GM21390 (cell line): ENCODE results near the gene LRIT2.

Source experiments
- ATAC-seq: cut with Tn5 transposase; IDR thresholded peaks from one replicate; pipeline ENCODE4 v1.9.1; 2021; ENCODE audit not compliant: unreplicated experiment

LRIT2 gene, protein sequence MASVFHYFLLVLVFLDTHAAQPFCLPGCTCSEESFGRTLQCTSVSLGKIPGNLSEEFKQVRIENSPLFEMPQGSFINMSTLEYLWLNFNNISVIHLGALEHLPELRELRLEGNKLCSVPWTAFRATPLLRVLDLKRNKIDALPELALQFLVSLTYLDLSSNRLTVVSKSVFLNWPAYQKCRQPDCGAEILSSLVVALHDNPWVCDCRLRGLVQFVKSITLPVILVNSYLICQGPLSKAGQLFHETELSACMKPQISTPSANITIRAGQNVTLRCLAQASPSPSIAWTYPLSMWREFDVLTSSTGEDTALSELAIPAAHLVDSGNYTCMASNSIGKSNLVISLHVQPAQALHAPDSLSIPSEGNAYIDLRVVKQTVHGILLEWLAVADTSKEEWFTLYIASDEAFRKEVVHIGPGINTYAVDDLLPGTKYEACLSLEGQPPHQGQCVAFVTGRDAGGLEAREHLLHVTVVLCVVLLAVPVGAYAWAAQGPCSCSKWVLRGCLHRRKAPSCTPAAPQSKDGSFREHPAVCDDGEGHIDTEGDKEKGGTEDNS

DNA sequence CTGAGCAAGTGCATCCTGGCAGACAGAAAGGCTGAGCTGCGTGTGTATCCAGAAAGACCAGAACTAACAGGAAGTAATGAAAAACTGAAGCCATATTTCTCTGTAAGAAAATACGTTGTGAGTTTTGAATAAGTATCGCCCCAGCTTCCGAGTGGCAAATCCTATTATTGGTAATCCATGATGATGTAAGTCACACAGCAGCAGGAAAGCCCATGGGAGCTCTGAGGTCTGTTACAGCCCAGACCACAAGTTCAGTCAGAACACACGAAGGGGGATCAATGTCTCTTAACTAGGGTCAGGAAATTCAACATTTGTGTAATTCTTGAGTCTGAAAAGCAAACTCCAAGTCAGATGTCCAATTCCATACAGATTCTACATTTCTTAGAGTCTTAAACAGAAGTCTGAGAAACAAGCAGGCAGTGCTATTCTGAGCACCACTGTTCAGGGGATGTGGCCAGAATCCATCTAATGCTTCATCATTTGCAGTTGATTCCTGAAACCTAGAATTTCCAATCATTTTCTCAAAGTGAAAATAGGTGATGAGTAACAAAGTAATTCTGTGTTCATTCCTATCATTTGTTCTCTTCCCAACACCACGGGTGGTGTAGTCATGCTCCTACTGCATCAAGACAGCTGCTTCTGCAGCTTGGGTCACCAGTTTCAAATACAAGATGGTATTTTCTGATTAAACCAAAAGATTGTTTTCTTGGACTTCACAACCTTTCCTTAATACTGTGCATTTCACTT, at the start of gene LRIT2:
Gene LRIT2 (minus strand): TSS at position 118 of the 747 bp plus-strand sequence. CDS start 24 bp downstream, at position 94.
- ATAC-seq: no peak

DNA sequence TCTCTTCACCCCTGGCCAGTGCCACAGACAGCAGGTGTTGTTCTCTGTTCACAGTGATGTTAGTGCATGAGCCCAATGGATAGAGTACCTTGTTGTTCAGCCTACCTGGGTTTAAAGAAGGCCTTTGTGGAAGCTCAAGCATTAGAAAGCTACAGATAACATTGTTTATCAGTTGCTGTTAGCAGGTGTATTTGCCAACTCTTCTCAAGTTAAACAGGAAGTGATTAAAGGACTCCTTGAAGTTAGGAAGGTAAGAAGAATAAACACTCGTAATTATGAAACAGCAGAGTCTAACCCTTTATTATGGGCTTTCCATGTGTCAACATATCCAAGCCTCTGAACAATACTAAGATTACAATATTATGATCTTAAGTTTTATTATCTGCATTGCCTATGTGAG, 45.4 kb upstream of the LRIT2 start:
- ATAC-seq: no peak

DNA sequence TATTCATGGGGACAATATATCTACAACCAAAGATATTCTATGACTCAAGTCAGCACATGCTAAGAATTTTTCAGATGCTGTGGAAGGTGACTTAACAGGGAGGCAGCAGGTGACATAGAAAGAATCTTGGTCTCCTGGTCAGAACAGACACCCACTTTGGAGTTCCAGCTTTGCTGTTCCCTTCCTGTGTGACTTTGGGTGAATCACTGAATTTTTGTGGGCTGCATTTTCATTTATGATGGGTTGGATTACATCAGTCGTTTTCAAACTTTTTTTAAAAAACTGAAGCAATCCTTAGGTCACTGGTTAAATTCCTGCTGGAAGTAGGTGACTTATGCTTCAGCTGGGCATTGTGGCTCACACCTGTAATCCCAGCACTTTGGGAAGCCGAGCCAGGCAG, 44.4 kb upstream of the LRIT2 start:
- no peak for ATAC-seq

DNA sequence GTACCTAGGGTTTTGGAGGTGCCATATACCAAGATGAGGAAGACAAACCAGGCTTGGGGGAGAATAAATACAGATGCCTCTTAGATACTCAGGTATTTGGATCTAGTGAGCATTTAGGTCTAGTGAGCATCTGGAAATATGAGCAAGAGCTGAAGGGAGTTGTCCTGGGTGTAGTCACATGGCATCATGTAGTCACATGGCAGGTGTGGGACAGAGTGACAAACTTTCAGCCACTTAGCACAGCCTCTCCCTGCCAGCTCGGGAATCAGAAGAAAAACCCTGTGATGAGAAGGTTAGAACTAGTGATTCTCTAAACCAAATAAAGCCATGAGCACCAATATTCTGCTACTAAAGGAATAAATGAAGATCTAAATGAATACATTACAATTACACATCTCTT, 43.8 kb upstream of the LRIT2 start:
- ATAC-seq: no peak

DNA sequence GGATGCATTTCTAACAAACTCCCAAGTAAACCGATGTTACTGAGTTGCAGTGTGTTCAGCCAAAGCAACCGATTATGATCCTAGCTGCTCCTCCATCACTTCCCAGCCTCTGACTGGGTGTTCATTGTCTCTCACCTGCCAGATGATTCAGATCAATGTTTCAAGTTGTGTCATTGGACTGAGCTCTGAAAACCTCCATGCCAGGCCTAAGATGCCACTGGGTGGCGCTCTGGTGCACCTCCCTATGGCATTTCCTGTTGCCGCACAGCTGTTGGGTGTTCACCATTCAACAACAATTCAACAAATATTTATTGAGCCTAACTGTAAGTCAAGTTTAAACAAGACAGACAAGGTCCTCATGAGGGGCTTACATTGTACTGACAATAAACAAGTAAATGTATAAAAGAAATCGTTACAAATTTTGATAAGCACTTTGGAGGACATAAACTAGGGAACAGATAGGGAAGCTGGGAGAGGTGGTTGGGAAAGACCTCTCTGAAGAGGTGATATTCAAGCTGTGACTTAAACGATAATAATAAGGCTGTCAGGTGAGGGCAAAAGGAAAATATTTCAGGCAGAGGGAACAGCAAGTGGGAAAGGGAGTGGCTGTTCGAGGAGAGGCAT, 42.3 kb upstream of the LRIT2 start:
- ATAC-seq: no peak

DNA sequence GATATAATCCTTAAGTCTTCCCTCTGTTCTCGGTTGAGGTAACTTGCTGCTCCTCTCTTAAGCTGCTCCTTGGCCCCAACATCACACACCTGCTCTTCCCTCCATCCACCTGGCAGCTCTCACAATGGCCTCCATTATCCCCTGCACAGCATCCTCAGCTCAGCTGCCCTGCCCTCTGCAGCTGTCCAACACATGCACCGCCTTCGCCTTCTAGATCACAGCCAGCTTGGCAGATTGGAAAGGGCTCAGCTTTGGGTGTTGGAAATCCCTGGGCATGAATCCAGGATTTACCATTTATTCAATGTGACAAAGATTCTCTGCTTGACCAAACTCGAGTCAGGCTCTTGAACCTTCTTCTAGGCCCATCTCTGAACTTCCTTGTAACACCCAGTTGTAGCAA, 40.1 kb upstream of the LRIT2 start:
- no peak for ATAC-seq

DNA sequence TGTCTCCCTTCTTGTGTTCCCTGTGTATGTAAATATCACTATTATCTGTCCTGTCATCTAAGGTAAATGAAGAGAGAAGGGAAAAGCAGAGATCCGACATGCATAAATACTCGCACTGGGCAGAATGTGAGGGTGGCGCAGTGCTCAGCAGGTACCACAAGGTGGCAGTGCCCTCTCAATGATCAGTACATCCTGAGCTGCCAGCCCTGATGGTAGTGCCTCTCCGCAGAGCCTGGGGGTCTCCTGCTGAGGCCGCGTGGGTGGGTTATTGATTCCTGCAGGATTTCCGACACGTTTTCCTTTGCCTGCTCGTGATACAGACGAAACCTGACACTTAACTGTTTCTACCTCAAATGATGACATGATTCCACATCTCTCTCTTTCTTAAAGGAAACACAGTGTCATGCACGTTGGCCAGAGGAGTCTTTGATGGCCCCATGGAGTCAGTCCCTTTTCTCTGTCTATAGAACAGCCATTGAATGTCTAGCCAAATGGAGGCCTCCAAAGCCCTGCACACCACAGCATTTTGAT, 39.3 kb upstream of the LRIT2 start:
- ATAC-seq: peak; percentile 98

DNA sequence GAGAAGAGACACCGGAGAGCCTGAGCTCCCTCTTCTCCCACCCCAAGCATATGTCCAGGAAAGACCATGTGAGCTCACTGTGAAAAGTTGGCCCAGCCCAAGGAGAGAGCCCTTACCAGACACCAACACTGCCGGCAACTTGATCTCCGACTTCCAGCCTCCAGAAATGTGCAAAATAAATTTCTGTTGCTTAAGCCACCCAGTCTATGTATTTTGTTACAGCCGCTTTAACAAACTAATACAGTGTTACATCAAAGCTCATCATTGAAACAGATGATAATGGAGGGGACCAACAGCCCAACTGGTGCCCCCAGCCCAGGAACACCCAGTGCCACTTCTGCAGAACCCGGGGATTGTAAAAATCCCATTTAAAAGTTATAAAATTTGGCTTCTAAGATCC, 38.4 kb upstream of the LRIT2 start:
- ATAC-seq: no peak

DNA sequence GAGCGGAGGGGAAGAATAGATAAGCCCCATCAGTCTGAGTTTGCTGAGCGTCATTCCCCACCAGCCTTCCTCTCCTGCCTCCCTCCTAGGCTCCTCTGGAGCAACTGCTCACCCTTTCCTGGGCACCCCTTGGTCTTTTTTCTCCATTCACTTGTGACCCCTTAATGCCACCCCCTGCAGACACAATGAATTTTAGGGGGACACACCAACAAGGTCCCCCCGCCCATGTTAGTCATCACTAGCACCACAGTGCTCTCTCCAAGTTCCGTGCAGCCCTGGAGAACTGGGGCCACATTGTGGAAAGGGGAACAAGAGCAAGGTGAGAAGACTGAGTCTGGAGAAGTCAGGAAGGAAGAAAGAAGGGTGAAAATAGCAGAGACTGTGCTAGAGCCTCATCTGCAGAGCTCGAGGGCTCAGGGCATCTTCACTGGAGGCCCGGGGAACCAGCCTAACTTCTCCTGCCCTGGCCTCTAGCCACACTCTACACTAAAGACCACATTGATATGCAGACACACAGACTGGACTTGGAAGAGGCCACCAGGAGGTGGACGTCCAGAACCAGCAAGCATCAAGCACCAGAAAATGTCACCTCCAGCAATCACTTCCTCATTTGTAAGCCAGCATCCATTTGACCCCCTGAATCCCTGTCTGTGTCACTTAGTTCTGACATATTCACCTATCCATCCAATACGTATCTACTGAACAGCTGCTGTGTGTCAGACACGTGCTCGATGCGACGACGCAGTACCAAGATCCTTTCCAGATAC, 37.0 kb upstream of the LRIT2 start:
- ATAC-seq: no peak

DNA sequence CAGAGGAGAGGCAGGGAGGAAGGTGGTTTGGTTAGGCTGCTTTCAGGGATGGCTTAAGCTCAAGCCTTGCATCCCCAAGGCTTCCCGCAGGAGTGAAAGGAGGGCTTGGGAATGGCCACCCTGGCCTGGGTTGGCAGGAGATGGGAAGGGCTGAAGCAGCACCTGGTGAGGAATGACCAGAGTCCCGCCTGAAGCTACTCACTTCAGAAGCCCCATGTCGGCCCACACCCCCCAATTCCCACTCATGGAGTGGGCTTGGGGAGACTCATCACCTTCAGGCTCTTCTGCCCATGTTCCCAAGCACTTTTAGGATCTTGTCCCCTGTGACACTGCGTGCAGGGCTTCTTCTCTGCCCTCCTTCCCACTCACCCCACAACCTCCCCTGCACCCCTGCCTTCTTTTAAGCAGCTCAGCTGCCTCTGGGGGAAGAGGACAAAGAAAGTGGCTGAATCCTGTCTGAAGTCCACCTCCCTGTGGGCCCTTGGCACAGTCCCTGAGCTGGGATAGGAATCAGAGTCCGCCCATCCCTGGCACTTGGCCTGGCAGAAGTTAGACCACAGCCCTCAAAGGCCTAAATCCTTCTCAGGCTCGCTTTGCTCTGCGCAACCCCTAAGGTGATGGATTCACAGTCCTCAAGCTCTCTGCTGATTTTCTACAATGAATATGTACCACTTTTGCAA, 36.0 kb upstream of the LRIT2 start:
- ATAC-seq: no peak

DNA sequence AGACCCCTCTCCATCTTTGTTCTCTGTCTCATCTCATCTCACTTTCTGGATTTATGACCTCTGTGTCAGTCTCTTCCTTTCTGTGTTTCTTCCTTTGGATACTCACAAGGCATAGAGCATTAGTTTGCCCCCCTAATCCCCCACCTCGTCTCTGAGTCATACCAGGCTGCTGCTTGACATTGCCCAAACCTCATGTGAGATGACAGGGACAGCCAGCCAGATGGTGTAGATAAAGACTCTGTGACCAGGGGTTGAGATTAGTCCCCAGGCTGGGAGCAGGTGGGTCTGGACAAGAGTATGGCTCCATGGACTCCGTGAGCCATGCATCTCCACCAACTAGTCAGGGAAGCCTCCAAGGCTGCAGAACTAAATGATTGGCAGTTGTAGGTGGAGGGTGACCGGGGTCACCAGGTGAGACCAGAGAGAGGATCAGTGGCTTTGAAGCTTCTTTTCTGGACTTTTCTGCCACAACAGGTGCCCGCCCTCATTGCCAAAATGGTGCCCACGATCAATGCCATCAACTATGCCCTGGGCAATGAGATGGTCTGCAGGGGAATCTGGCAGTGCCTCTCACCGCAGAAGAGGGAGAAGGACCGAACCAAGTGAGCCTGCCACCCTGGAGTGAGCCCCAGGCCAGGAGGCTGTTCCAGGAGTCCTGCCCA, 32.8 kb upstream of the LRIT2 start:
- ATAC-seq: no peak

DNA sequence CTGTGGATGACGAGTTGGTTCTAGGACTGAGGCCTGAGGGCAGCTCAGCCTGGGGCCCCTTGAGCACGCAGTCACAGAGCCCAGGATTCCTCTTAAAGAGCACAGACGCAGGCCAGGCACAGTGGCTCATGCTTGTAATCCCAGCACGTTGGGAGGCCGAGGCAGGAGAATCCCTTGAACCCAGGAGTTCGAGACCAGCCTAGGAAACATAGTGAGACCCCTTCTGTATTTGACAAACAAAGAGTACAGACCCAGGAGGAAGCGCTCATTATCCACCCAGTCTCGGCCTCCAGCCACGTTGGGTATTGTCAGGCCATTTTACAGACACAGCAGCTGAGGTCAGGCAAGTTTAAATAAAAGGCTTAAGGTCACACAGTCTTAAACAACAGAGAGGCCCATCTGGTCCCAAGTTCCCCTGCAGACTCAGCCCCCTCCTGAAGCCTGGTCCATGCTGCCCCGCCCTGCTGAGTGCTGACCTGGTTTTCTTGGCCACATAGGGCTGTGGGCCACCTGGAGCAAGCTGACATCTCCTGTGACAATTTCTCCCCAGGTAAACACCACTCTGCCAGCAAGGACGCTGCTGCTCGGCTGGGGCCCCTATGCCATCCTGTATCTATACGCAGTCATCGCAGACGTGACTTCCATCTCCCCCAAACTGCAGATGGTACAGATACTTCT, 32.1 kb upstream of the LRIT2 start:
- ATAC-seq: no peak

DNA sequence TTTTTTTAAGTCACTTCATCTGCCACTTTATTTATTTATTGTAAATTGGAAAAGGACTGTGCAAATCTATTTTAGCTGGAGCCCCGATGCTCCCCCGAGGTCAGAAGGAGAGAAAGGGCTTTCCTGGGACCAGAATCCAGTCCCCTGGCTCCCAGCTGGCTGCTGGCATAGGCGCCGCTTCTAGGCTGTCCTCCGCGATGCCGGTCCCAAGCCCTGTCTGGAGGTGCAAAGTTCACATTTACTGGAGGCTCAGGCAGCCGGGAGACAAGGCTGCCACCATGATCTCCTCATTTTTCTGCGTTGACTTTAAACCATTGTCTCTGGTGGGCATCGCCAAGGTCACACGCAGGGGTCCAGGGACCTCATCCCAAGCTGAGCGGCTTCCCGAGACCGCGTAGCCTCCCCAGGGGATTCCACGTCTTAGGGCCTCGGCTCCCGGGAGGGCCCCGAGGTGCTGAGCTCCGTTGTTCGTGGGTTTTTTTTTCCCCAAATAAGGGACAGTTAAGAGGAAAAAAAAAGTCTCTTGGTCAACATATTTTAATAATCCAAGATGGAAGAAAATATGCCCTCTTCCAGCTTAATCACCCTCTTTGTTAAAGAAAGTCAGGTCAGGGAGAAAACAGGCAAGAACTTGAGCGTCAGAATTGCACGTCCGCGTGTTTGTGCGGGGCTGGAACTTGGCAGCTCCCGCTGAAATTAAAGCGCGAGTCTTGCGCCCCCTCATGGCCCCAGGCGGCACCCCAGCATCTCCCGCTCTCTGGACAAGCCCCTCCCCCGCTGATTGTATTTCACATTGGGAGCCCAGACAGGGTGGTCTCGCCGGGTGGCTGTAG, 31.4 kb upstream of the LRIT2 start:
- ATAC-seq: peak; percentile 75

DNA sequence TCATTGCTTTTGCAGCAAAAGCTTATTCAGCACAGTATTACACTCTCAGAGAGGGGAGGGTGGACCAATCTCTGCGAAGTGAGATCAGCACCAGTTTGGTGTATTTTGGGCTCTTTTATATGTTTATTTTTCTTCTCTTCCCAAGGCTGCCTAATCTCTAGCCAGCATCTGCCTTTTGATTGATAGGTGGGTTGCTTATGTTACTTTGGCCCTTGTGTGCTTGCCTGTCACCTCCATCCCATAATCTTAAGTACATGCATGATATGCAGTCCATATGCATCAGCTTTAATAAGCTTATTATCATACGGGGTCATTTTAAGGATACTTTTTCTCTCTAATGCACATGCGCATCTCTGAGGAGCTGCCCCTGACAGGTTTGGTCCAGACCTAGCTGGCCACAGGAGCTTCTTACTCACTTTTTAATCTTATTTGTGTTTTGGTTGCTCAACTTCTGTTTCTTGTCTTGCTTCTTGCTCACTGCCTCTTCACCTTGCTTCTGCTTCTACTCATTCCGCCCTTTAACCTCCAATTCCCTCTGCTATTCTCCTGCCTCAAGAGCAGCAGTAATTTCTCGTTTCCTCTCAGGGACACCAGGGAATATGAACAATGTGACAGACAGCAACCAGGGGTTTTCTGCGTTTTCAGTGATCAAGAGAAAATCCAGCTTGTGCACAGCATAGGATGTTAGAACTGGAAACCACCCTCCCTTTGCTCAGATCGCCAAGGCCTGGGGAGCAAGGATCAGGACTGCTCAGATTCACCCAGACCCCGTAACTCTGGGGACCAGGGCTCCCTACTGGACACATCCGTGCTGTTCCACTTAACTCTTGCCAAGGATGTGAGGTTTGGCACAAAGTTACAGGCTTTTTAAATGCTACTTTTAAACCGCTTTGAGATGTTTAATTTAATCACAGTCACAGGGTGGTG, 29.5 kb upstream of the LRIT2 start:
- ATAC-seq: no peak

DNA sequence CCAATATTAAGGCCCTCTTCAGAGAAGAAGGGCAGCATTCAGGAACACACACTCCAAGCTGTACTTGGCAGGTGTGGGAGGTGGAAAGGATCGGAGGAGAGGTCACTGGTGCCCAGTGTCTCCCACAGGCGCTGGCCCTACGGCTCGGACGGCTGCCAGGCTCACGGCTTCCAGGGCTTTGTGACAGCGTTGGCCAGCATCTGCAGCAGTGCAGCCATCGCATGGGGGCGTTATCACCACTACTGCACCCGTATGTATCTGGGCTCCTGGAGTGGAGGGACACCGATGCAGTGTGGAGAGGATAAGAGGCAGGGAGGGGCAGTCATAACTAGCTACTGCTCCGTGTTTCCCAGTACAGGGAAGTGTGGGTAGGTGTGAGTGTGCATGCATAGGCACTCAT, 23.4 kb upstream of the LRIT2 start:
- no peak for ATAC-seq

DNA sequence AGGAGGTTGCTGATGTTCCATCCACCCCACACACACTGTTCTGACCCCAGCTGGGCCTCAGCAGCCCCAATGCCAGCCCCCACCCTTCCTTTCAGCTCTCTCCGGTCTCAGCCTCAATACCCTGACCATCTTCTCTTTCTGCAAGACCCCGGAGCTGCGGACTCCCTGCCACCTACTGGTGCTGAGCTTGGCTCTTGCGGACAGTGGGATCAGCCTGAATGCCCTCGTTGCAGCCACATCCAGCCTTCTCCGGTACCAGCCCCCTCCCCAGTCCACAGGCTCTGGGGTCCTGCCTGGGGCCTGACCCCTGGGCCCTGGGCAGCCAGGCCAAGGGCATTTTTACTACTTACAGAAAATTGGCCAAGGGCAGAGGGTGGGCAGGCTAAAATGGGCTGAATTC, 22.2 kb upstream of the LRIT2 start:
- no peak for ATAC-seq

DNA sequence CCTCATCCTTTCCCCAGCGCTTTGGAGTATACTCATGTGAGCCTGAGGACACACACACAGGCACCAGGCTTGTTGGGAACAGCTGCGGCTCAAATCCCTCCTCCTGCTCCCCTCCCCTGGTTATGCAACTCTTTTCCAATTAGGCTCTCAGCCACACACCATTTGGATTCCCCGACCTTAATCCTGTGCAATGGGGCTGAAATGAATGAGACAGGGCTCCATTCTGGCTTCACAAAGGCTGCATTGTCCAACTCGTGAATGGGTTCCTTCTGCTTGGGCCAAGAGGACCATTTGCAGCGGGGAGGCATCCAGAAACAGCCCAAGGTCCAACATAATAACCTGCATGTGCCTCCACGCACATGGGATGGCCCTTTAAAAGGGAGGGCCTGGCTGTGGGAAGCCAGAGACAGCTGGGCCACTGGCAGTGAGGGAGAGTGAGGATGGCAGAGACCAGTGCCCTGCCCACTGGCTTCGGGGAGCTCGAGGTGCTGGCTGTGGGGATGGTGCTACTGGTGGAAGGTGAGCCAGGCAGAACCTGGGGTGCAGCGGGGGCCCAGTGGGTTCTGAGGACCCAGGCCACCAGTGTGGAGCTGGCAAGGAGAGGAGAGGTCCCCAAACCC, 19.4 kb upstream of the LRIT2 start, which contains the start of gene RGR:
Gene RGR (plus strand): TSS at position 403 of the 620 bp plus-strand sequence. CDS start 38 bp downstream, at position 441.
- no peak for ATAC-seq
